ENCODE results near the gene UFD1. TPM values are rescaled to one million over a fixed set of nuclear protein-coding genes. Genes with fewer than 3 reads are reported as not detected.

The UFD1 gene
- total RNA-seq, 4 donors from 2014 or later = 27.9 to 56.1 (median 52.5) TPM

GRCh38 chr22:19463491-19464469 lies 15.2 kb downstream of the UFD1 start:
- peaks cover 3% of the 10 kb centered on the region for H3K4me1 ChIP-seq
- no peaks in the 10 kb centered on the region for H3K9me3 ChIP-seq
- TF ChIP-seq POLR2A (IDR thresholded peaks at IDR 0.05) (no peak), EP300 (IDR thresholded peaks at IDR 0.05) (no peak), POLR2AphosphoS5 (IDR thresholded peaks at IDR 0.05) (no peak), CTCF (IDR thresholded peaks at IDR 0.05) (no peak)
- no peaks in the 10 kb centered on the region for H3K27me3 ChIP-seq
- peaks cover 75% of the 10 kb centered on the region for H3K36me3 ChIP-seq
- WGBS = 68% methylated on average over 7 of the region's 7 CpGs
- no peak overlapping the region for H3K27ac ChIP-seq
- H3K4me3 ChIP-seq = no peak overlapping the region
- DNase-seq (ENCODE audit: low spot score in 2 of 2) = no peak

GRCh38 chr22:19463008-19463407 lies 16.0 kb downstream of the UFD1 start:
- no peak for TF ChIP-seq POLR2AphosphoS5 (IDR thresholded peaks at IDR 0.05)
- TF ChIP-seq EP300 (IDR thresholded peaks at IDR 0.05) = no peak
- TF ChIP-seq POLR2A (IDR thresholded peaks at IDR 0.05) = no peak
- no peak for TF ChIP-seq CTCF (IDR thresholded peaks at IDR 0.05)
- H3K27me3 ChIP-seq = no peaks in the 10 kb centered on the region

DNA sequence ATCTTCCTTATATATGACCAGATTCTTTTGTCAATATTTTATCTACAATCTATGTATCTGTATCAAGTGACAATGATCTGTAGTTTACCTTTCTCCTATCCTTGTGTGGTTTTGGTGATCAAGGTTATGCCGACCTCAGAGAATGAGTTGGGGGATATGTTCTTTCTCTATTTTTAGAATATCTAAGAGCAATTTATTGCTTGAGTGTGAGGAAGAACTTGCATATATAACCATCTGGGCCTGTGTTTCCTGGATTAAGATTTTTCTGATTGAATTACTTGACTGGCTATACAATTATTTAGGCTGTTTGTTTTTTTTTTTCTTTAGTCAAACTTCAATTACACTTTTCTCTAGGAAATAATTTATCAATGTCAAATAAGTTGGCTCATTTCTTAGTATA lies 17.5 kb downstream of the UFD1 start:
- WGBS = 96% methylated on average over 1 of the region's 1 CpG
- no peak for DNase-seq (ENCODE audit: low spot score in 2 of 2)
- H3K27ac ChIP-seq = no peak overlapping the region
- H3K36me3 ChIP-seq = peaks cover 75% of the 10 kb centered on the region
- no peak overlapping the region for H3K4me3 ChIP-seq
- no peaks in the 10 kb centered on the region for H3K27me3 ChIP-seq
- H3K4me1 ChIP-seq = peaks cover 3% of the 10 kb centered on the region
- H3K9me3 ChIP-seq = no peaks in the 10 kb centered on the region
- no peak for TF ChIP-seq POLR2AphosphoS5 (IDR thresholded peaks at IDR 0.05)
- TF ChIP-seq EP300 (IDR thresholded peaks at IDR 0.05) = no peak
- no peak for TF ChIP-seq POLR2A (IDR thresholded peaks at IDR 0.05)
- TF ChIP-seq CTCF (IDR thresholded peaks at IDR 0.05) = no peak

More at GRCh38 chr22:19463008-19463407, 16.0 kb downstream of the UFD1 start:
- Histone ChIP-seq H3K4me1 (peaks cover 3% of the 10 kb centered on the region), H3K9me3 (no peaks in the 10 kb centered on the region), H3K27ac (no peak overlapping the region), H3K4me3 (no peak overlapping the region), H3K36me3 (peaks cover 75% of the 10 kb centered on the region)
- 97% methylated on average over 1 of the region's 1 CpG for WGBS
- DNase-seq (ENCODE audit: low spot score in 2 of 2) = no peak

DNA sequence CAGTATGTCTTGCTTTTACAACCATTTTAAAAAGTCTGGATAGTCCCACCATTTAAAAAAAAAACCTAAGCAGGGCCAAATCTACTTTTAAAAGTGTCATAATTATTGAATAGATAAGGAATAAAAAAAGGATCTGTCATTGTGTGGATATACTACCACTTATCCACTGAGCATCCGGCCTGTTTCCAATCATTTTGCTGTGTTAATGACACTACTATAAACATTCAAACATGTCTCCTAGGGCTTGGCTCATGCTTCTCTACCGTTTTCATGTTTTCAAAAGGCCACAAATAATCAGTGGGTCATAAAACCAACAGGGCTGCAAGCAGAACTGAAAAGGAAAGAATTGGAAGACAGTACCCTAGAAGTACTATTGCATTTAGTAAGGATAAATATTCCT lies 19.0 kb downstream of the UFD1 start:
- H3K27me3 ChIP-seq = no peaks in the 10 kb centered on the region
- no peak overlapping the region for H3K27ac ChIP-seq
- peaks cover 3% of the 10 kb centered on the region for H3K4me1 ChIP-seq
- 73% methylated on average over 2 of the region's 2 CpGs for WGBS
- H3K9me3 ChIP-seq = no peaks in the 10 kb centered on the region
- peaks cover 75% of the 10 kb centered on the region for H3K36me3 ChIP-seq
- TF ChIP-seq POLR2AphosphoS5 (IDR thresholded peaks at IDR 0.05) = no peak
- DNase-seq (ENCODE audit: low spot score in 2 of 2) = no peak
- no peak overlapping the region for H3K4me3 ChIP-seq

DNA sequence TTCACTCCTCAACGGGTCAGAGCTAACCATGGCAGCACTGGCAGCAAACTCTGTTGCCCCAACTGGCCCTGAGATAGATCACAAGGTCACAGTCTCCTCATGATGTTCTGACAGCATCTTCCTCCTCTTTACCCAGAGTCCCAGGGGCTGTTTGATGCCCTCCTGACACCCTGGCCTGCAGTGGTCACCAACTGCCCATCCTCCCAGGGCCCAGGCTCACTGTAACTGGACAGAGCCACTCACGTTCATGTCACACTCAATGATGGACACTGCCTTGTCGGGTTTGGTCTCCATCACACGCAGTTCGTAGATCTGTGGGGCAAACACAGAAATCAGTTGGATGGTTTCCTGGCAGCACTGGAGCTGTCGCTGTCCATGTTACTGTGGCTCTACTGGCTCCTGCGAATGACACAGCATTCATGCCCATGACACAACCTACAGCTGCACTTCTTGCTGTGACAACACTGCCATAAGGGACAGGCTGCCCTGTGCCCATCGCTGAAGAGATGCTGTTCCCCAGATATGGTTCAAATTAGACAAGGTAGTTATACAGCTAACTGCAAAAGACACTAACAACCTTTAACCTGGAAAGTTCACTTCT lies 21.1 kb downstream of the UFD1 start:
- Histone ChIP-seq H3K27me3 (no peaks in the 10 kb centered on the region), H3K4me3 (no peak overlapping the region), H3K9me3 (no peaks in the 10 kb centered on the region), H3K4me1 (no peaks in the 10 kb centered on the region), H3K36me3 (peaks cover 83% of the 10 kb centered on the region), H3K27ac (no peak overlapping the region)
- TF ChIP-seq CTCF (IDR thresholded peaks at IDR 0.05) = no peak
- no peak for TF ChIP-seq EP300 (IDR thresholded peaks at IDR 0.05)
- no peak for TF ChIP-seq POLR2AphosphoS5 (IDR thresholded peaks at IDR 0.05)
- no peak for TF ChIP-seq POLR2A (IDR thresholded peaks at IDR 0.05)
- DNase-seq (ENCODE audit: low spot score in 2 of 2) = no peak
- 90% methylated on average over 7 of the region's 8 CpGs for WGBS
